AG09309 (cell line): ENCODE results near the gene FOXP1.

ENCODE experiments used
- DNase-seq: peaks from one replicate; pipeline ENCODE4 v3.0.0-alpha.2; 2010; ENCODE audit warnings: low read depth
- H3K4me3 ChIP-seq: 2 replicates; pipeline ENCODE4 v1.5.1; 2011; ENCODE audit warnings: mild to moderate bottlenecking, low read depth, low read length, moderate library complexity; ENCODE audit not compliant: control insufficient read depth
- CTCF ChIP-seq: IDR thresholded peaks from 2 replicates; pipeline ENCODE4 v1.5.1; 2011; ENCODE audit warnings: mild to moderate bottlenecking, low read depth, low read length, inconsistent platforms; ENCODE audit not compliant: insufficient read depth, control insufficient read depth; ENCODE audit errors: missing control alignments

Gene FOXP1

DNA sequence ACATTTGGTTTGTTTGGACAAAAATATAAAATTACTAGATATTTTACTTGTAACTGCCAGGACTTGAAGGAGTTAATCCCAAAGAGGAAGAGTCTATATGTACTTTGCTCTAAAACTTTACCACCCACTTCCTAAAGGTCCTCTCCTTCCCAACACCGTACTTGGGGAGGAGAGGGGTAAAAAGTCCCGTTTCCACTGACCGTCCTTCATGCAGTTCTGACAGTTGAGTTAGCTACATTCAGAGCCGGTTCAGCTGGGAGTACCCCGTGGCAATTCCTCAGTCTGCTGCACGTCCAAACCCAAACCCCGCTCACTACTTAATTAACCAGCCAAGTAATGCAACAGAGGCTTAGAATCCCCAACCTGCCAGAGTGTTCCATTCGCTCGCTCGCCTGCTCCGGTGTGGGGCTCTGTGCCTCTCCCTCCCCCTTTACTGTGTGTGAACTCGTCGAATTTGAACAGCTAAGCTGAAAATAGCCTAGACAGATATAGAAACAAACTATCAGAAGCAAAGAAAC lies 519.7 kb downstream of the FOXP1 start:
- H3K4me3 ChIP-seq: peak overlapping the region; percentile 72
- DNase-seq: no peak

DNA sequence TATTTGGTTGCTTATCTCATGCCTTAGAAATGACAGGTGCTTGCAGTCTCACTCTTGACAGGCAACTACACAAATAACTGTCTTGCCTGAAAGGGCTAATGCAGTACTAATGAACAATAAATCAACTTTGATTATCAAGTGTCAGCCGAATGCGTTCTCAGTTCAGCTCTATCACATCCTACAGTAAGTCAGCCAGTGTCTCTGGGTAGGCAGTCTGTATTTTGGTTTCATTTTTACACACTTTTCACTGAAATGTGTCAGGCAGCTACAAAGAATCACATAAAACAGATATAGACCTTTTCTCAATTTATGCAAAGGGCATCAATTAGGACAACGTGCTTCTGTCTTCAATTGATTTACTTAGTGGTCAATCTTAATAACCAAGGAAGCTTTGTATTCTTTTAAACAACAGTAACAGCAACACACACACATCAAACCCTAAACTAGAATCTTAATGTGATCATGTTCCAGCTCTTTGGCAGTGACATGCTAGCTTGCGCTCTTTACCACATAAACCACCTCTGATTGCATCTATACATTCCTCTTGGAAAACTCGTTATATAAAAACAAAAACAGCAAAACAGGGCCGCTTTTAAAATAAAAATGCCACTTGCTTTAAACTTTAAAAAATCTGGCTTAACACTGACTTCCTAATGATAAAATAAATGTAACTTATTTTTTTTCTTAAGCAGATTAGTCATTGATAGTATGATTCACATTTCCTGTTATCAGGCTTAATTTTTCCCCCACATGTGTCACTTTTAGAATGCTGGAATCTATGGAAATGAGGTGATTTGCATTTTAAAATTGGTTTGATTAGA lies 520.4 kb downstream of the FOXP1 start:
- no peak for DNase-seq
- TF ChIP-seq CTCF: no peak
- H3K4me3 ChIP-seq: peak overlapping the region; percentile 72

More for the DNA sequence above, 519.7 kb downstream of the FOXP1 start:
- TF ChIP-seq CTCF: no peak

GRCh38 chr3:71062037-71062932 lies 521.2 kb downstream of the FOXP1 start:
- TF ChIP-seq CTCF: no peak
- DNase-seq: no peak
- peak overlapping the region; percentile 72 for H3K4me3 ChIP-seq

GRCh38 chr3:71061581-71061980 lies 521.9 kb downstream of the FOXP1 start:
- no peak for TF ChIP-seq CTCF
- DNase-seq: no peak
- H3K4me3 ChIP-seq: no peak overlapping the region

- DNase-seq: no peak
- TF ChIP-seq CTCF: no peak
- H3K4me3 ChIP-seq: no peak overlapping the region
Observed at GRCh38 chr3:71061037-71061436, 522.5 kb downstream of the FOXP1 start.

GRCh38 chr3:71060536-71060935 lies 523.0 kb downstream of the FOXP1 start:
- TF ChIP-seq CTCF: no peak
- DNase-seq: no peak
- no peak overlapping the region for H3K4me3 ChIP-seq
